Measurements from ENCODE around the gene KPTN.

GRCh38 chr19:47503130-47503825 lies 19.3 kb upstream of the KPTN start:
- TF ChIP-seq, protein P1, sequence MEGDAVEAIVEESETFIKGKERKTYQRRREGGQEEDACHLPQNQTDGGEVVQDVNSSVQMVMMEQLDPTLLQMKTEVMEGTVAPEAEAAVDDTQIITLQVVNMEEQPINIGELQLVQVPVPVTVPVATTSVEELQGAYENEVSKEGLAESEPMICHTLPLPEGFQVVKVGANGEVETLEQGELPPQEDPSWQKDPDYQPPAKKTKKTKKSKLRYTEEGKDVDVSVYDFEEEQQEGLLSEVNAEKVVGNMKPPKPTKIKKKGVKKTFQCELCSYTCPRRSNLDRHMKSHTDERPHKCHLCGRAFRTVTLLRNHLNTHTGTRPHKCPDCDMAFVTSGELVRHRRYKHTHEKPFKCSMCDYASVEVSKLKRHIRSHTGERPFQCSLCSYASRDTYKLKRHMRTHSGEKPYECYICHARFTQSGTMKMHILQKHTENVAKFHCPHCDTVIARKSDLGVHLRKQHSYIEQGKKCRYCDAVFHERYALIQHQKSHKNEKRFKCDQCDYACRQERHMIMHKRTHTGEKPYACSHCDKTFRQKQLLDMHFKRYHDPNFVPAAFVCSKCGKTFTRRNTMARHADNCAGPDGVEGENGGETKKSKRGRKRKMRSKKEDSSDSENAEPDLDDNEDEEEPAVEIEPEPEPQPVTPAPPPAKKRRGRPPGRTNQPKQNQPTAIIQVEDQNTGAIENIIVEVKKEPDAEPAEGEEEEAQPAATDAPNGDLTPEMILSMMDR (conservative IDR thresholded peaks at IDR 0.05; ENCODE audit: low read length): no peak
- no peak for TF ChIP-seq EZH2phosphoT487 (IDR thresholded peaks at IDR 0.05; ENCODE audit: borderline replicate concordance)
